Mesothelial cell of epicardium (in vitro differentiated cells): ENCODE results near the gene ZBTB4. TPM values are rescaled to one million over a fixed set of nuclear protein-coding genes. Genes with fewer than 3 reads are reported as not detected.
"Not testable (repeated sequence)": the region's sequence is repeated elsewhere in the genome, so short reads cannot be mapped to it uniquely, and the experiment has no call there.

Experiments
- DNase-seq, 2 experiments: peaks; one replicate each; pipeline ENCODE4 v3.0.0; 2021; ENCODE audit warnings: low spot score in 2 of 2; ENCODE audit not compliant: unreplicated experiment in 2 of 2
- H3K27ac Mint-ChIP-seq: 2 replicates; pipeline ENCODE4 v1.8.0; 2021; ENCODE audit warnings: mixed read lengths
- H3K27me3 Mint-ChIP-seq: 2 replicates; pipeline ENCODE4 v1.8.0; 2021; ENCODE audit warnings: low read depth, mixed read lengths
- H3K36me3 Mint-ChIP-seq: 2 replicates; pipeline ENCODE4 v1.8.0; 2021; ENCODE audit warnings: mixed read lengths
- H3K4me1 Mint-ChIP-seq: 2 replicates; pipeline ENCODE4 v1.8.0; 2021; ENCODE audit warnings: mixed read lengths
- H3K4me3 Mint-ChIP-seq: 2 replicates; pipeline ENCODE4 v1.8.0; 2021; ENCODE audit warnings: mild to moderate bottlenecking, moderate library complexity, mixed read lengths
- H3K9me3 Mint-ChIP-seq: 2 replicates; pipeline ENCODE4 v1.8.0; 2021; ENCODE audit warnings: mixed read lengths
- CTCF ChIP-seq: fragments of 200-600 bp; sonication (generic); IDR thresholded peaks from one replicate; pipeline ENCODE4 v1.5.0; 2021; ENCODE audit warnings: antibody characterized with exemption; ENCODE audit not compliant: unreplicated experiment
- total RNA-seq: library from RNA; stranded (reverse); gene quantifications from 3 replicates; pipeline ENCODE4 v1.2.1, GENCODE V29; 2021

The ZBTB4 gene
- total RNA-seq, 1 donor from 2014 or later, result 39.7 TPM

- Mint-ChIP-seq H3K36me3 (no peaks in the 10 kb centered on the region), H3K27ac (peak within 1 kb of the TSS; percentile 100), H3K27me3 (no peaks in the 10 kb centered on the region), H3K4me3 (peak within 1 kb of the TSS; percentile 97), H3K9me3 (no peaks in the 10 kb centered on the region), H3K4me1 (peaks cover 67% of the 10 kb centered on the region)
- DNase-seq, result peak; percentile 96 to 98
- no peak for TF ChIP-seq CTCF
Measured at GRCh38 chr17:7484067-7484918, 4.9 kb upstream of the ZBTB4 start, which contains the start of gene POLR2A. Gene POLR2A (plus strand): TSS chr17:7484366.

GRCh38 chr17:7483255-7484066 is 4.0 kb upstream of the ZBTB4 start:
- Mint-ChIP-seq H3K27ac (peak overlapping the region; percentile 100), H3K27me3 (no peaks in the 10 kb centered on the region), H3K36me3 (no peaks in the 10 kb centered on the region), H3K4me3 (peak overlapping the region; percentile 97), H3K9me3 (no peaks in the 10 kb centered on the region), H3K4me1 (peaks cover 63% of the 10 kb centered on the region)
- no peak for TF ChIP-seq CTCF
- peak; percentile 80 to 86 for DNase-seq

GRCh38 chr17:7482742-7483088 is 3.3 kb upstream of the ZBTB4 start:
- not testable (repeated sequence) for H3K9me3 Mint-ChIP-seq

GRCh38 chr17:7481842-7482741 is 2.7 kb upstream of the ZBTB4 start:
- DNase-seq, H3K9me3 Mint-ChIP-seq, H3K36me3 Mint-ChIP-seq, H3K27me3 Mint-ChIP-seq: not testable (repeated sequence)
- H3K4me3 Mint-ChIP-seq, result peak overlapping the region; percentile 97
- peak overlapping the region; percentile 100 for H3K27ac Mint-ChIP-seq
- peaks cover 68% of the 10 kb centered on the region for H3K4me1 Mint-ChIP-seq

More at GRCh38 chr17:7482742-7483088, 3.3 kb upstream of the ZBTB4 start:
- H3K36me3 Mint-ChIP-seq, DNase-seq, H3K27me3 Mint-ChIP-seq: not testable (repeated sequence)
- H3K4me1 Mint-ChIP-seq, result peaks cover 68% of the 10 kb centered on the region
- H3K27ac Mint-ChIP-seq, result peak overlapping the region; percentile 100
- H3K4me3 Mint-ChIP-seq, result peak overlapping the region; percentile 97

- H3K4me1 Mint-ChIP-seq, result peaks cover 71% of the 10 kb centered on the region
- peak within 1 kb of the TSS; percentile 100 for H3K27ac Mint-ChIP-seq
- H3K27me3 Mint-ChIP-seq, H3K9me3 Mint-ChIP-seq, H3K36me3 Mint-ChIP-seq, DNase-seq: not testable (repeated sequence)
- peak within 1 kb of the TSS; percentile 97 for H3K4me3 Mint-ChIP-seq
Measured at GRCh38 chr17:7481275-7481674, 1.8 kb upstream of the ZBTB4 start, which contains the start of gene SLC35G6. Gene SLC35G6 (plus strand): TSS chr17:7481446. CDS start chr17:7481517, 71 bp downstream.

GRCh38 chr17:7480089-7480384 is 606 bp upstream of the ZBTB4 start:
- Mint-ChIP-seq H3K36me3 (no peaks in the 10 kb centered on the region), H3K4me3 (peak overlapping the region; percentile 96), H3K4me1 (peaks cover 68% of the 10 kb centered on the region)

More at GRCh38 chr17:7480089-7480384, 606 bp upstream of the ZBTB4 start:
- Mint-ChIP-seq H3K27ac (peak overlapping the region; percentile 100), H3K27me3 (no peaks in the 10 kb centered on the region), H3K9me3 (no peaks in the 10 kb centered on the region)
- TF ChIP-seq CTCF, result no peak
- no peak for DNase-seq
